Stimulated activated CD4-positive, alpha-beta T cell treated with anti-CD3 and anti-CD28 coated beads, Interleukin-15, amount 100 ng/mL, for 24 hours (primary cell): ENCODE measurements around the gene NR4A3.
"Not testable (repeated sequence)": the region's sequence is repeated elsewhere in the genome, so short reads cannot be mapped to it uniquely, and the experiment has no call there.

ENCODE experiments used
- DNase-seq: peaks from one replicate; pipeline ENCODE4 v3.0.0-alpha.2; 2020

Gene NR4A3

GRCh38 chr9:99821396-99822108, at the start of gene NR4A3:
TSS of gene NR4A3 (plus strand) at chr9:99821885. CDS start at chr9:99828043, 6,158 bp downstream.
- peak; percentile 90 for DNase-seq

- no peak for DNase-seq
These were observed 48.1 kb upstream of the NR4A3 start for GRCh38 chr9:99773468-99774138.

GRCh38 chr9:99778308-99778707, 43.4 kb upstream of the NR4A3 start:
- peak; percentile 57 for DNase-seq

- peak; percentile 9 for DNase-seq
These were observed 42.8 kb upstream of the NR4A3 start for GRCh38 chr9:99778836-99779235.

- no peak for DNase-seq
These were observed 42.4 kb upstream of the NR4A3 start for GRCh38 chr9:99779277-99779676.

GRCh38 chr9:99782349-99782748, 39.3 kb upstream of the NR4A3 start:
- DNase-seq = not testable (repeated sequence)

GRCh38 chr9:99782962-99783718, 38.5 kb upstream of the NR4A3 start:
- no peak for DNase-seq

- no peak for DNase-seq
These were observed 37.9 kb upstream of the NR4A3 start for GRCh38 chr9:99783799-99784198.

GRCh38 chr9:99785010-99785590, 36.6 kb upstream of the NR4A3 start:
- DNase-seq = no peak

- DNase-seq = no peak
These were observed 34.1 kb upstream of the NR4A3 start for GRCh38 chr9:99787556-99787955.

GRCh38 chr9:99793528-99793927, 28.2 kb upstream of the NR4A3 start:
- no peak for DNase-seq

GRCh38 chr9:99796231-99796630, 25.5 kb upstream of the NR4A3 start:
- no peak for DNase-seq

GRCh38 chr9:99801775-99802174, 19.9 kb upstream of the NR4A3 start:
- DNase-seq = no peak

- DNase-seq = no peak
These were observed 18.0 kb upstream of the NR4A3 start for GRCh38 chr9:99803694-99804093.

- peak; percentile 68 for DNase-seq
These were observed 14.3 kb upstream of the NR4A3 start for GRCh38 chr9:99807276-99807852.

GRCh38 chr9:99807956-99808355, 13.7 kb upstream of the NR4A3 start:
- DNase-seq = no peak

- DNase-seq = no peak
These were observed 13.2 kb upstream of the NR4A3 start for GRCh38 chr9:99808454-99808853.

- no peak for DNase-seq
These were observed 11.9 kb upstream of the NR4A3 start for GRCh38 chr9:99809586-99810319.

- DNase-seq = no peak
These were observed 10.5 kb upstream of the NR4A3 start for GRCh38 chr9:99811172-99811571.

- peak; percentile 26 for DNase-seq
These were observed 9.9 kb upstream of the NR4A3 start for GRCh38 chr9:99811598-99812383.

- DNase-seq = no peak
These were observed 7.9 kb upstream of the NR4A3 start for GRCh38 chr9:99813739-99814138.
